Keratinocyte (primary cell): ENCODE data around the gene ETF1.

Source experiments
- EZH2 ChIP-seq: IDR thresholded peaks from one replicate; pipeline ENCODE4 v1.6.1; 2012; ENCODE audit warnings: inconsistent platforms, mild to moderate bottlenecking, low read length, moderate library complexity
- TF ChIP-seq, protein P1 (sequence below), 3 experiments: IDR thresholded peaks in 1 of 3; conservative IDR thresholded peaks in 1 of 3; optimal IDR thresholded peaks in 1 of 3; 2 replicates in 2 of 3; 3 replicates in 1 of 3; pipeline versions ENCODE3 to v1.5.1; 2011; ENCODE audit warnings: low read length in 3 of 3, mild to moderate bottlenecking in 3 of 3, moderate library complexity in 2 of 3, control low read depth in 1 of 3, inconsistent platforms in 1 of 3; ENCODE audit not compliant: insufficient read depth in 2 of 3; ENCODE audit errors: extremely low read depth in 1 of 3

- TF ChIP-seq, protein P1, sequence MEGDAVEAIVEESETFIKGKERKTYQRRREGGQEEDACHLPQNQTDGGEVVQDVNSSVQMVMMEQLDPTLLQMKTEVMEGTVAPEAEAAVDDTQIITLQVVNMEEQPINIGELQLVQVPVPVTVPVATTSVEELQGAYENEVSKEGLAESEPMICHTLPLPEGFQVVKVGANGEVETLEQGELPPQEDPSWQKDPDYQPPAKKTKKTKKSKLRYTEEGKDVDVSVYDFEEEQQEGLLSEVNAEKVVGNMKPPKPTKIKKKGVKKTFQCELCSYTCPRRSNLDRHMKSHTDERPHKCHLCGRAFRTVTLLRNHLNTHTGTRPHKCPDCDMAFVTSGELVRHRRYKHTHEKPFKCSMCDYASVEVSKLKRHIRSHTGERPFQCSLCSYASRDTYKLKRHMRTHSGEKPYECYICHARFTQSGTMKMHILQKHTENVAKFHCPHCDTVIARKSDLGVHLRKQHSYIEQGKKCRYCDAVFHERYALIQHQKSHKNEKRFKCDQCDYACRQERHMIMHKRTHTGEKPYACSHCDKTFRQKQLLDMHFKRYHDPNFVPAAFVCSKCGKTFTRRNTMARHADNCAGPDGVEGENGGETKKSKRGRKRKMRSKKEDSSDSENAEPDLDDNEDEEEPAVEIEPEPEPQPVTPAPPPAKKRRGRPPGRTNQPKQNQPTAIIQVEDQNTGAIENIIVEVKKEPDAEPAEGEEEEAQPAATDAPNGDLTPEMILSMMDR (optimal IDR thresholded peaks at IDR 0.05 in 1 of 3, IDR thresholded peaks at IDR 0.05 in 1 of 3, conservative IDR thresholded peaks at IDR 0.05 in 1 of 3; ENCODE audit: extremely low read depth in 1 of 3, insufficient read depth in 2 of 3, low read length in 3 of 3) = no peak
- TF ChIP-seq EZH2 = no peak
These were observed 75.3 kb downstream of the ETF1 start for GRCh38 chr5:138467711-138468132.
